Activated CD8-positive, alpha-beta memory T cell treated with anti-CD3 and anti-CD28 coated beads for 48 hours (primary cell): ENCODE measurements around the gene ADGRL2.
"Not testable (repeated sequence)": the region's sequence is repeated elsewhere in the genome, so short reads cannot be mapped to it uniquely, and the experiment has no call there.

Source experiments
- DNase-seq, 3 experiments: peaks; one replicate each; pipeline ENCODE4 v3.0.0-alpha.2; 2020; ENCODE audit warnings: low read depth in 2 of 3, low spot score in 2 of 3

The ADGRL2 gene

DNA sequence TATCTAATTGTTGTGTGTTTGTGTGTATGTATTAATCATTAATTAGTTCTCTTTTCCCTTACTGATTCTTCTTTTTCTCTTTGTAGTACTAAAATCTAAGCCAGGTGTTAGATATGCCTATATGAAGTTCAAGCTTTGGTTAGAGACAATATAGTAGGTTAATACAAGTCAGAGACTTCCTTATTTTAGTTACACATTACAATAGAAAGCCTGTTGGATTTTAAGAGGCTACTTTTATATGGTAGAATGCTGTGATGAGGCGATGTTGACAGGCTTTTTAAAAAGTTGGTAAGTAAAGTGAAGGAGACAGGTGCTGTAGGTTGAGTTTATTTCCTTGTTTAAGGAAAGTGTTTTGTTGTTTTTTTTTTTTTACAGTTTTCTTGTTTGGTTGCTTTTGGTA lies 45.9 kb downstream of the ADGRL2 start:
- no peak for DNase-seq

DNA sequence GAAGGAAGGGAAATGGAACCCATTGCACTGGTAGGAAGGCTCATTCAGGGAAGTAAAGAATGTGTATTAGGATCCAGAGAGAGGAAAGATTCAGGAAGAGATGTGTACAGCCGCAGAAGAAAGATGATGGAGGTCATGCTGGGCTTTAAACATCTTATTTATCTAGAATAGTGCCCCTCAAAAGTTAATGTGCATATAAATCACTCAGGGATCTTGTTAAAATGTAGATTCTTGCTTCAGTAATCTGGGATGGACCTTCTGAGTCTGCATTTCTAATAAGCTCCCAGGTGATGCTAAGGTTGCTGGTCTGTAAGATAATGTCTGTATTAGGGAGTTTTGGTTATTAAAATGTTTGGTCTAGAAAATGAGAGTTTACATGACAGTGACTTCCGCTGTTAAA lies 46.3 kb downstream of the ADGRL2 start:
- DNase-seq = no peak

DNA sequence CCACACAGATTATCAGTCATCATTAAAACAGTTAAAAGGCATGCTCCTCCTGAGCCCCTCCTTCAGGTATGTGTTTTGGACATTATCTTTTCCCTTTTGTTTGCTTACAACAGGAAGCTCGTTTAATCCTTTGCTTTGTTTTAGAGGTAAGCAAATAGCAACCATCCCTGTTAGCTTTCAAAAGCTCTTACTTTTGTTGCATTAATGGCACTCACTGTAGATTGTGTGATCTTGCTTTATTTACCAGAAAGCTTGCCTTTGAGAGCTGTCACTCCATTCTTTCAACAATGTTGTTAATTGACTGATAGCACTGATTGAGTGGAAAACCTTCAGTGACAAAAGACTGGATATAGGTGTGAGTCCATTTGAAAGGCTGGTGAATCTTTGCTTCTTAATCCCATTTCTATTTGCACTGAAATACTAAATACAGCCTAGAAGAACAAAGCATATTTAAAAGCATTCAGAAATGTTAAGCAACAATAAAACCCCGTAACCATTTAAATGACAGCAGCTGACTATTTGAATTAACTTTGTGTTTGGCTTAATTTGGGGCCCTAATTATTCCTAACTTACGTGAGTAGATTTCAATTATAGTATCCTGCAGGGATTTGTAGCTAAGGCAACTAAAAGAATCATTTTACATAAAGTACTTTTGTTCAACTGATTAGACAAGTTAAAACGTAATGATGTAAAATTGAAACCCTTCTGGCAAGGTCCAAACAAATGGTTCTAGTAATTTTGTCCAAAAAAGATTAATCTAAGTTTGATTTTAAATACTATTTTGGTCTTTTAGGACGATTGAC lies 48.3 kb downstream of the ADGRL2 start:
- DNase-seq = no peak

DNA sequence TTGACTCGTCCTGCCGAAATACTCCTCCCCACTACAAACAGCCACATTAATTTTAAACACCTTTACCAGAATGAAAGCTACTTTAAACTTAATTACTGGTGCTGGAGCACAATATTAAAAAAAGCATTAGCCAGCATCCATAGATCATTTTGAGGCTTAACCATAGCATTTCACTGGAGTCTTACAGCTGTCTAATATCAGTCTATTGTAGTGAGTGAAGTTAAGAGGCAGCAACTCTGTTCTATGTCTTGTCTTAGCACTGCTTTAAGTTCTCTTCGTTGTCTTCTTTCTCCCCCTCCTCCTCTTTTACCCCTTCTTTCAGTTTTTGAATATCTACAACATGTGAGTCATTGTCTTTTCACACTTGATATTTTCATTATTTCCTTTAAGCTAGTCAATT lies 49.3 kb downstream of the ADGRL2 start:
- DNase-seq = no peak

DNA sequence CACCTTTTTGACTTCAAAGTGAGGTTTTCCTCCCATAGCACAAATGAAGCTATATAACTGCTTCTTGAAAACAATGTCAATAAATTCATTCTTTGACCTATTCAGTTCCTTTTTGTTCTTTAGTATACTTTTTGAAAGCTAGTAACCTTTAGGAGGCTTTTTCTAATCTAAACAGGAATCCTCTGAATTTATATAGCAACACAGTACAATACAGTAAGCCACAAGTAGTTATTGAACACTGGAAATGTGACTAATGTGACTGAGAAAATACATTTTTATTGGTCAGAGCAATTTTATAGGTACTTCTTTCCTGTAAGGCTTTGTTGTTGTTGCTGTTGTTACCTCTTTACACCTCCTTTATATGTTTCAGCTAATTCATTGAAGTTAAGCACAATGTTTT lies 49.8 kb downstream of the ADGRL2 start:
- no peak for DNase-seq

DNA sequence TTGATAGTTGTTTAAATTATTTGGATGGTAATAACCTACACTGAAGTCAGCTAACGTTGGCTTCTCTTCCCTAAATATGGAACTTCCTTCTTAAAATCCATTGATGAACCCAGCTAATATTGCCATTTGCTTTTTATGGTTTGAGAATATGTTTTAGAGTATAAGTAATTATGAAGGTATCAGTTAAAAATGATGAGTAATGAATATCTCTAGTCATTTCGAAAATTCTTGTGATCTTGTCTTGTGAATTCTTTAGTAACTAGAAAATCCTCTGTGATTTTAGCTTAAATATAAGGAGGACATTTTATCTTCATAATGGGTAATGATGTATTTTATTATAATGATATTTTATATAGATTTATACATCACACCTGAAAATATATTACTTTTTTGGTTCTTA lies 50.5 kb downstream of the ADGRL2 start:
- no peak for DNase-seq

DNA sequence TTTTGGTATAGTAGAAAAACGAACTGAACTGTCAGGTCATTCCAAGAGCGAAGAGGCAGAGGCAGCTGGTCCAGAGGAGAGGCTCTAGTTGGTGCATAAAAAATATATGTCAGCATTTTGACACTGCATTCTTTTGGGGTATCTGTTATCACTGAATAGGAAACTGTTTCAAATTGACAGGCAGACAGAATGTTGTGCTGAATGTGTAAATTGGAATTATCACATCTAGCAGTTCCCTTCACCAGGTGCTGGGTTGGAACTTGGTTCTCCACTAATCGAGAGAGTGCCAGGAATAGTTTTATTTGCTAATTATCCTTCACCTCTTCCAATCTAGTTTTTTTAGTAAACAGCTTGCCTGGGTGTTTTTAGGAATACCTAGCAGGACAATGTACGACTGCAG lies 52.2 kb downstream of the ADGRL2 start:
- DNase-seq = no peak

DNA sequence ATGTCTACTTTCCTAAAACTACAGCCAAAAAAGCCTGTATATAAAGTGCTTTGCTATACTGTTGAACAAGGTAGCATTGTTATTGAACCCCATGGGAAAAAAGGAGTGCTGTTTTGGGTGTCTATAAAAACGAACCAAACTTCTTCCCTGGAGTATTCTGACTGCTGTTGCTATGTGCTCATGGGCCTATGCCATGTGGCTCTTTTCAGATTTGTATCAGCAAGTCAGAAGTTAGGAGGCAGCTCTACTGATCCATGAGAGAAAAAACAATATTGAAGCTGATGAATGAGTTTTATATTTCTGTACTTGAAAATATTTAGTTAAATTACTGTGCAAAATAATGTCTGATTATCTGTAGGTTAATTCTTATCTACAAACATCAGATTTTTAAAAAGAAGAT lies 66.5 kb downstream of the ADGRL2 start:
- no peak for DNase-seq

DNA sequence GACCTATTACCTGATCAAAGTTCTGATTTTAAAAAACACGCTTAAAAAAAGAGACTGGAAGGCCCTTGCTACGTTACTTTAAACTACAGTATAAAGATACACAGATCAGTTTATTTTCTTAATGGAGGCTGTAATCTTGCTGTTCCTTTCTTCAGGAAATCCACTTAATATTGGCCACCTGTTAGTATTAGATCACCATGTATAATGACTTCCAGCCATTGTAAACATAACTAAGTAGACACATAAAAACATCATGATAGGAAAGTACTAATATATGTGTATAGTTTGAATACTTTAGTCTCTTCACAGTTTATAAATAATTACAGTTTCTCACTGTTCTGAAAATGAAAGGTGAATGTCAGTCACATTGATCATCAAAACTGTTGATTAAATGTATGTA lies 68.6 kb downstream of the ADGRL2 start:
- no peak for DNase-seq

DNA sequence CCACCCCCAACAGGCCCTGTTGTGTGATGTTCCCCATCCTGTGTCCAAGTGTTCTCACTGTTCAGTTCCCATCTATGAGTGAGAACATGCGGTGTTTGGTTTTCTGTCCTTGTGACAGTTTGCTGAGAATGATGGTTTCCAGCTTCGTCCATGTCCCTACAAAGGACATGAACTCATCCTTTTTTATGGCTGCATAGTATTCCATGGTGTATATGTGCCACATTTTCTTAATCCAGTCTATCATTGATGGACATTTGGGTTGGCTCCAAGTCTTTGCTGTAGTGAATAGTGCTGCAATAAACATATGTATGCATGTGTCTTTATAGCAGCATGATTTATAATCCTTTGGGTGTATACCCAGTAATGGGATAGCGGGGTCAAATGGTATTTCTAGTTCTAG lies 70.4 kb downstream of the ADGRL2 start:
- DNase-seq = not testable (repeated sequence)

DNA sequence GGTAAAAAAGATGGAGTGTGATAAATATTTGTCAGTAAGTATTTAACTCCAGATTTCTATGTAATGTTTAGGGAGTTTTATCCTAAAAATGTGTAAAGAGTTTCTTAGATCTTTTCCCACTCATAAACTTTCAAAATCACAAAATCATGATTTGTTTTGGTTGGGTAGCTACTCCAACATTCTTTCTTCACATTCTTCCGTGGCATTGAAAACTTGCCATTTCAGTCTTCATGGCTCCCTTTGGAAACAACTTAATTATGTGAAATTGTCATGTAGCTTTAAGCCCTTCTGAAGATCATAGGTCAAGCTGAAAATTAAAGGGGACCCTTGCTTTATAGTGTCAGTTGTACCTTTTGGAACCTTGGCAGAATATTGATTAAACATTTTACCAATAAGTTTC lies 73.2 kb downstream of the ADGRL2 start:
- DNase-seq = no peak

DNA sequence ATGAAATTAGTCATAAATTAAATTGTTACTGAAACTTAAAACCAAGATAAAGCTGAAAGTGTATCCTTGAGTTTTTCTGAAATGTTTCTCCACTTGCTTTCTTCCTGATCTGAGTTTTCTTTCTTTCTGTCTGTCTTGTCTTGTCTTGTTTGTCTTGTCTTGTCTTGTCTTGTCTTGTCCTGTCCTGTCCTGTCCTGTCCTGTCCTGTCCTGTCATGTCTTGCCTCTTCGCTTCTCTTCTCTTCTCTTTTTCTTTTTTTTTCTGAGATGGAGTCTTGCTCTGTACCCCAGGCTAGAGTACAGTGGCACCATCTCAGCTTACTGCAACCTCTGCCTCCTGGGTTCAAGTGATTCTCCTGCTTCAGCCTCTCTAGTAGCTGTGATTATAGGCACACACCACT lies 73.7 kb downstream of the ADGRL2 start:
- no peak for DNase-seq

DNA sequence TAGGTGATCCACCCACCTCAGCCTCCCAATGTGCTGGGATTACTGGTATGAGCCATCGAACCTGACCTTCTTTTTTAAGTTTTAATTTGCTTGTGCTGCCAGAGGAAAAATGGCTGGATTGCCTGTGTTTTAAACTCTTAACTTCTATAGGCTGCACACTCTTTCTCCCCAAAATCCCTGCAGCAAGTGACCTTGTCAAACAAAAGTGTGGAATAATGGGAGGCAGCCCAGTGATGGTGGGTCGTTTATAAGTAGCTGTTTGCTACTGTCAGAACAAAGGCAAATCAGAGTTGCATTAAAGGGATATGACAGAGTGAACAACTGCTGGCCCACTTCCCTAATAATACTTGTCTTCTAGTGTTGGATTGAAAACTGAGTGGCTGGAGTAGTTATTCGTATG lies 74.2 kb downstream of the ADGRL2 start:
- DNase-seq = no peak

DNA sequence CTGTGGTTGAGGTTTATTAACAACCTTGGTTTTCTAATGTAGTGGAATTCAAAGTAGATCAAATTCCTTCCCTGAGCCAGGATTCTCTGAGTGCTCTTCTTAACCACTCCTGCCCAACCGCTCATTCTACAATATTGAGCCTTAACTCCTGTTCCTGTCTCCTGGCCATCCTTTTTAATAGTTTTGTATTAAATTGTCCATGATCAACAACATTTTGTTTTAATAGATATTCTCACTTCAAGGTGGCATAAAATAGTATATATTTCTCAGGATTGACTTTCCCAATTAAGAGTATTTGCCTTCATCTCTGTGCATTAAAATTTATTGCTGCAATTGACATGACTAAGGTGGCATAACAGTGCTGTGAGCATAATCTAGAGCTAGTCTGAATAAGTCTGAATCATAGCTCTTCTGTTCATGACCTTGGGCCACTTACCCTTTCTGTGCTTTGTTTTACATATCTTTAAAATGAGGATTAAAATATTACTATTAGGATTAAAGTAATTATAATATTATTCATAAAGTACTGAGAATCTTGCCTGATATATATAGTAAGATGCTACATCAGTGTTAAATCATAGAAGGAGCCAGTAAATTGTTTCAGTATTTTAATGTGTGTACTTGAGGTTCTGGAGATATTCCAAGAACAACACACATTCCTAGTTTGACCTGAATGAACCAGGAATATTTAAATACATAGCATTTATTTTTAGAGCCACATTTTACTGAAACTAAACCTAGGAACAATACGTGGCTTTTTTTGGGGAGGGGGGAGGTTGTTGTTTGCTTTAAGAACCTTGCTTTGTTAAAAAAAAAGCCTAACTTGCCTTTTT lies 76.4 kb downstream of the ADGRL2 start:
- no peak for DNase-seq

DNA sequence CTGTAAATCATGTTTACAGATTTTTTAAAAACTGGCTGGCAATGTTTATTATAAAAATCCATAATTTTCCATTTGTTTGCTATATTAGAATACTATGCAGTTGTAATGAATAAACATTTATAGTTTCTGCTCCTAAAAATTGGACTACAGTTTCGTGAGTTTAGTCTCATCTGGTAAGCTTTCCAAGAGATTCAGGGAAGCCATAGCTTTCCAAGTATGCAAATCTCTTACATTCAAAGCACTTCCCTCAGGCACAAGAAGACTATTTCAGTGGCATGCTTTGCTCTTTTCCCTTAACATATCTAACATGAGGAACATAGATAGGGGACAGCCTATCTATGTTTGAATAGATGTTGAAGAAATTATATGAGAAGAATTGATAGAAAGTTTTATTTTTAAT lies 77.2 kb downstream of the ADGRL2 start:
- DNase-seq = no peak

DNA sequence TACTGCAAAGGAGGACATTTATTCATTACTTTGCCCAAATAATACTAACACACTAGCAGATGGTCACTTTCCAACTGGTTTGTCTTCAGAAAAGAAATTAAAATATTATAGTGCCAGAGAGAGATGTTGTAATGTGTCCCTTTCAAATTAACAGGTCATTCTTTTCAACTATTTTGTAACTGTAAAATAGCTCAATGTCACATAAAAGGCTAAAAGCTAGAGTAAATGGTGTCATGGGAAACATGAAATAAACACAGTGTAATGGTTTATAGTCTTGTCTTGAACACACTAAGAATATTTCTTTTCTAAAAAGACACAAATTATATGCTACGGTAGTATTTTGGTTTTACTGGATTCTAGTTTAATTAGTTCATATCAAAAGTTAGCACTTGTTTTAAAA lies 77.8 kb downstream of the ADGRL2 start:
- no peak for DNase-seq

DNA sequence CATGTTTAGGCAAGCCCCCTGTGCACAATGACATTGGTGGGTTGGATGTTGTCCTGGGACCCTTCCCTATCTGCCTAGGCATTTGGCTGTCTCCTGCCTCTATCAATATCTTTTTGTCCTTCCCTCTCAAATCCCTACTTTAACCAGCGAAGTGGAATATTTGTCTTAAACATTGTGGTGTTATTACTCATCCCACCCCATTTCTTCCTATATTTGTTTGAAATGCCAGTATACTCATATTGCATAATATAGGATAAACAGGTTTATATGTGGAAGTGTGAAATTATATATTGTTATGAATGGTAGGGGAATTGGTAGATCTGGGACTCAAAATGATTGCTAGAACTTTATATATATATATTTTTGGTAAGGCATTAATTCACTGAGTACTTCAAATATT lies 80.0 kb downstream of the ADGRL2 start:
- no peak for DNase-seq

DNA sequence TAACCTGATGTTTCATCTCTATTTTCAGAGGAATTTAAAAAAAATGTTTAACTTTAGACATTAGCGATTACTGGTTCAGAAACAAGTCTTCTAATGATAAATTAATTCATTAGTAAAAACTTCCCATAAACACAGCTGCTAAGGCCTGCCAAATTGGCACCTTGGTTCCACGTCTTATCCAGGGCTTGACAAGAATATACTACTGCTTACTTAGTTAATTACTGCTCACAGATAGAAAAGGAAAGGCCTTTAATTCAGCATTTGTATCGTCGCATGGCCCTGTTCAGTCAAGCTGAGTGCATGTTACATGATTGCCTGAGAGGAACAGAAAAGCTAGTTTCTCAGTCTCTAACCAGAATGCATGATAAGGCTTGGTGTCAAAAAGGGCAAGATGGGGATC lies 84.6 kb downstream of the ADGRL2 start:
- DNase-seq = no peak

DNA sequence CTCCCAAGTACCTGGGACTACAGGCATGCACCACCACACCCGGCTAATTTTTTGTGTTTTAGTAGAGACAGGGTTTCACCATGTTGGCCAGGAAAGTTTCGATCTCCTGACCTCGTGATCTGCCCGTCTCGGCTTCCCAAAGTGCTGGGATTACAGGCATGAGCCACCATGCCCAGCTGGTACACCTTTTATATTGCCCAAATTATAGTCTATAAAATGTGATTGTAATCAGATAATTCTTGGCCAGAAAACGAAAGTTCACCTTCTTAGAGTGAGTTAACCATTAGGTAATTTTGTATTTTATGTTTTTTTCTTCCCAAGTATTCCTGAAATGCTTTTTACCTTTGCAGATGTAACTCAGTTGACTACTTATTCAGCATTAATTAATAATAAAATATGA lies 85.6 kb downstream of the ADGRL2 start:
- DNase-seq = not testable (repeated sequence)

DNA sequence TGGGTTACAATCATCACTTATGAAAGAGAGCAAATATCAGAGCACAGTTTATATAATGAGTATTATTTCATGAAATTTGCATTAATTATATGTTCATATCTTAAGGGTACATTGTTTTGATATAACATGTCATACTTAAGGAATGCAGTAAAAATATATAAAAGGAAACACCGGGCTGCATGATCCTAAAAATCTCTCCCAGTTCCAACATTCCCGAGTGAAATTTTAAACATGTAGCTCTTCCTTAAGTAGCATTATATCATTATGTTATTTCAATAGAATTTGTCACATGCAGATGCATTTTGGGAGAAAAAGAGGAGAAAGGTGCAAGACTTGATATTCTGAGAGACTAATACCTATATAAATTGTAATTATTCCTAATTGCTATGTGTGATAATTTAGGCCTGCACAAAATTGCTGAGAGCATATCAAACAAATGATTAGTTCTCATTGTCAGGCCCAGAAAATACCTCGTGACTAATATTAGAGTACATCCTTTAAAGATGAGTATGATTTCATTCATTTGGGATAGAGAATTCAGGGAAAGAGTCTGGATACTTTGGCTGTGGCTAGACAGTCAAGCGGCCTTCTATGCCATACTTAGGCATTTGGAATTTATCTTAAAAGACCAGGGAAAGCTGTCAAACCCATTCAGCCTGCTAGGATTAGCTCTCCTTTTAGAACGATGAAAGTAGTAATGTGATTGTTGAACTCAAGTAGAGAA lies 86.8 kb downstream of the ADGRL2 start:
- no peak for DNase-seq

DNA sequence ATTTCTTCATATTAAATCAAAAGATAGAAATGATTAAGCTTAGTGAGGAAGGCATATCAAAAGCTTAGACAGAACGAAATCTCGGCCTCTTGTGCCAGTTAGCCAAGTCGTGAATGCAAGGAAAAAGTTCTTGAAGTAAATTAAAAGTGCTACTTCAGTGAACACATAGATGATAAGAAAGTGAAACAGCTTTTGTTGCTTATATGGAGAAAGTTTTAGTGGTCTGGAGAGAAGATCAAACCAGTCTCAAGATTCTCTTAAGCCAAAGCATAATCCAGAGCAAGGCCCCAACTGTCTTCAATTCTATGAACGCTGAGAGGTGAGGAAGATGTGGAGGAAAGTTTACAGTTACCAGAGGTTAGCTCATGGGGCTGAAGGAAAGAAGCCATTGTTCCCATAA lies 88.4 kb downstream of the ADGRL2 start:
- DNase-seq = no peak

DNA sequence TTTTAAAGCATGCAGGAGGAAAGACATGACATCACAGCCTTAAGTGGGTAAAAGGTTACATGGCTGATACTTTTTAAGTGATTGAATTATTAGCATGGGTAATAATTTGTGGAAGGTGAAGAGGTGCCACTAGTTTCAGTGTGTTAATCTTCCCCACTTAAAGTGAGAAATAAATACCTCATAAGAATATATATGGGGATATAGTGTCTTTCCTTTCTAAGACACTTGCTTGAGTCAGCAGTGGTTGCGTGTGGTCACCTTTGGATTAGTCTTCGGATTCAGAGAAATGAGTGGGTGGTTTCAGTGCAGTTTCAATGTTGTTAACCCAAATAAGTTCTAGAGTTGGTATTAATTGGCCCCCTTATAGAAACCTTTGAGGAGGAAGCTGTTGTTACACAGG lies 94.1 kb downstream of the ADGRL2 start:
- DNase-seq = no peak
